DOHH2 (cell line): ENCODE measurements around the gene DGAT2.
"Not testable (repeated sequence)": the region's sequence is repeated elsewhere in the genome, so short reads cannot be mapped to it uniquely, and the experiment has no call there.

ENCODE experiments used
- H3F3A ChIP-seq: fragments of 200-600 bp; sonication (generic), shearing (Covaris generic); 2 replicates; pipeline ENCODE4 v1.6.0; 2016; ENCODE audit warnings: antibody characterized with exemption, mild to moderate bottlenecking; ENCODE audit not compliant: control insufficient read depth, insufficient read depth
- H3K27ac ChIP-seq: fragments of 200-600 bp; sonication (generic); 2 replicates; pipeline ENCODE4 v1.5.1; 2014; ENCODE audit warnings: low read depth, mild to moderate bottlenecking, low read length, moderate library complexity
- H3K27me3 ChIP-seq: fragments of 200-600 bp; sonication (generic); 2 replicates; pipeline ENCODE4 v1.6.1; 2014; ENCODE audit warnings: mild to moderate bottlenecking, low read length, mixed read lengths; ENCODE audit not compliant: control insufficient read depth
- H3K36me3 ChIP-seq: fragments of 200-600 bp; sonication (generic); 2 replicates; pipeline ENCODE4 v1.6.1; 2014; ENCODE audit warnings: mild to moderate bottlenecking, low read length, moderate library complexity, mixed read lengths; ENCODE audit not compliant: control insufficient read depth
- H3K4me1 ChIP-seq: fragments of 200-600 bp; sonication (generic); 2 replicates; pipeline ENCODE4 v1.6.1; 2014; ENCODE audit warnings: mild to moderate bottlenecking, low read length, mixed read lengths; ENCODE audit not compliant: control insufficient read depth
- H3K4me2 ChIP-seq: fragments of 200-600 bp; sonication (generic); 2 replicates; pipeline ENCODE4 v1.6.0; 2014; ENCODE audit warnings: mild to moderate bottlenecking, low read length, moderate library complexity
- H3K4me3 ChIP-seq: fragments of 200-600 bp; sonication (generic); 2 replicates; pipeline ENCODE4 v1.5.1; 2014; ENCODE audit warnings: mild to moderate bottlenecking, low read length, mixed read lengths
- H3K79me2 ChIP-seq: fragments of 200-600 bp; sonication (generic); 2 replicates; pipeline ENCODE4 v1.6.1; 2014; ENCODE audit warnings: mild to moderate bottlenecking, low read length, mixed read lengths; ENCODE audit not compliant: control insufficient read depth
- H3K9me2 ChIP-seq: fragments of 200-600 bp; sonication (generic); replicated peaks from 2 replicates; pipeline ENCODE4 v1.6.1; 2014; ENCODE audit warnings: mild to moderate bottlenecking, low read length, mixed read lengths; ENCODE audit not compliant: control insufficient read depth
- H3K9me3 ChIP-seq: fragments of 200-600 bp; sonication (generic); 2 replicates; pipeline ENCODE4 v1.6.1; 2014; ENCODE audit warnings: antibody characterized with exemption, low read length, mixed read lengths; ENCODE audit not compliant: control insufficient read depth, insufficient read depth
- H4K20me1 ChIP-seq: fragments of 200-600 bp; sonication (generic); 2 replicates; pipeline ENCODE4 v1.6.0; 2014; ENCODE audit warnings: low read depth, mild to moderate bottlenecking, antibody characterized with exemption, low read length, moderate library complexity; ENCODE audit not compliant: control insufficient read depth, insufficient read depth
- EZH2phosphoT487 ChIP-seq: fragments of 200-600 bp; sonication (generic); IDR thresholded peaks from 2 replicates; pipeline ENCODE4 v1.6.1; 2017; ENCODE audit warnings: borderline replicate concordance, mild to moderate bottlenecking, antibody characterized with exemption, low read length, moderate library complexity, mixed read lengths
- TF ChIP-seq, protein P1 (sequence below): fragments of 200-600 bp; sonication (generic); IDR thresholded peaks from one replicate; pipeline ENCODE4 v1.5.1; 2014; ENCODE audit warnings: antibody characterized with exemption, mild to moderate bottlenecking, low read depth, low read length; ENCODE audit not compliant: poor library complexity, severe bottlenecking

The DGAT2 gene

DNA sequence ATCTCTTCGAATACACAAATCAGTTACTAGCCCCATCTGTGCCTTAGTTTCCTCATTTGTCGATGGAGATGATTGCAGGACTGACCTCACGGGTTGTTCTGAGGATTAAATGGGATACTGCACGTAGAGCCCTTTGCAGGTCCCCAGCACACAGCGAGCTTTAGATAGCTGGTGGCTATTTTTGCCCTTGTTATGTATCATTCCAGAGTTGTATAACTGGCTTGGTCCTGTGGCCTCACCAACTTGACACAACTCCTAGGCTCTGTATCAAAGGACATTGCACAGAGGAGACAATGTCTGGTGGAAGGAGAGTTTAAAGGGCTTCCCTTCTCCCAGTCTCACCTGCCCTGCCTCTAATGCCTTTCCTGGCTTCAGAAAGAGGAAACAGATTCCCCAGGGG lies 22.8 kb upstream of the DGAT2 start:
- Histone ChIP-seq H4K20me1 (no peaks in the 10 kb centered on the region), H3K36me3 (no peaks in the 10 kb centered on the region), H3K9me2 (no peaks in the 10 kb centered on the region), H3F3A (no peaks in the 10 kb centered on the region), H3K27ac (no peak overlapping the region), H3K27me3 (peaks cover 31% of the 10 kb centered on the region), H3K4me1 (no peaks in the 10 kb centered on the region), H3K4me3 (no peak overlapping the region), H3K9me3 (no peaks in the 10 kb centered on the region), H3K4me2 (no peak overlapping the region), H3K79me2 (no peaks in the 10 kb centered on the region)
- TF ChIP-seq EZH2phosphoT487 = no peak
- TF ChIP-seq, protein P1, sequence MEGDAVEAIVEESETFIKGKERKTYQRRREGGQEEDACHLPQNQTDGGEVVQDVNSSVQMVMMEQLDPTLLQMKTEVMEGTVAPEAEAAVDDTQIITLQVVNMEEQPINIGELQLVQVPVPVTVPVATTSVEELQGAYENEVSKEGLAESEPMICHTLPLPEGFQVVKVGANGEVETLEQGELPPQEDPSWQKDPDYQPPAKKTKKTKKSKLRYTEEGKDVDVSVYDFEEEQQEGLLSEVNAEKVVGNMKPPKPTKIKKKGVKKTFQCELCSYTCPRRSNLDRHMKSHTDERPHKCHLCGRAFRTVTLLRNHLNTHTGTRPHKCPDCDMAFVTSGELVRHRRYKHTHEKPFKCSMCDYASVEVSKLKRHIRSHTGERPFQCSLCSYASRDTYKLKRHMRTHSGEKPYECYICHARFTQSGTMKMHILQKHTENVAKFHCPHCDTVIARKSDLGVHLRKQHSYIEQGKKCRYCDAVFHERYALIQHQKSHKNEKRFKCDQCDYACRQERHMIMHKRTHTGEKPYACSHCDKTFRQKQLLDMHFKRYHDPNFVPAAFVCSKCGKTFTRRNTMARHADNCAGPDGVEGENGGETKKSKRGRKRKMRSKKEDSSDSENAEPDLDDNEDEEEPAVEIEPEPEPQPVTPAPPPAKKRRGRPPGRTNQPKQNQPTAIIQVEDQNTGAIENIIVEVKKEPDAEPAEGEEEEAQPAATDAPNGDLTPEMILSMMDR = no peak

GRCh38 chr11:75748729-75749273 lies 19.8 kb upstream of the DGAT2 start:
- H3F3A ChIP-seq, H3K4me2 ChIP-seq, H3K9me2 ChIP-seq, H4K20me1 ChIP-seq, H3K9me3 ChIP-seq, H3K79me2 ChIP-seq, H3K27ac ChIP-seq, H3K4me3 ChIP-seq, H3K36me3 ChIP-seq, H3K4me1 ChIP-seq: not testable (repeated sequence)
- peaks cover 22% of the 10 kb centered on the region for H3K27me3 ChIP-seq

DNA sequence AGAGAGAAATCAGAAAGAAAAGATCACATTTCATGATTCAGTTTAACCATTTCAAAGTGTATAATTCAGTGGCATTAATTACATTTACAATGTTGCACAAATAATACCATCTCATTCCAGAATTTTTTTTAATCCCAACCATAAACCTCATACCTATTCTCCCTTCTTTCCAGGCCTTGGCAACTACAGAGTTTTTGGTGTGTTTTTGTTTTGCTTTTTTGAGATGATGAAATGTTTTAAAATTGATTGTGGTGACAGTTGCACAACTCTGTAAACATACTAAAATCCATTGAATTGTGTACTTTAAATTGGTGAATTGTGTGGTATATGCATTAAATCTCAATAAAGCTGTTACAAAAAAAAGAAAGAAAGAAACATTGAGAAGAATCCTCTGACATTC lies 13.6 kb upstream of the DGAT2 start:
- H3F3A ChIP-seq, H3K4me2 ChIP-seq, H3K4me3 ChIP-seq, H3K79me2 ChIP-seq, H3K4me1 ChIP-seq, H3K36me3 ChIP-seq, H3K27ac ChIP-seq, H4K20me1 ChIP-seq, H3K9me3 ChIP-seq, H3K9me2 ChIP-seq, H3K27me3 ChIP-seq: not testable (repeated sequence)

GRCh38 chr11:75757651-75758050 lies 10.9 kb upstream of the DGAT2 start:
- H3F3A ChIP-seq = no peaks in the 10 kb centered on the region
- no peaks in the 10 kb centered on the region for H3K36me3 ChIP-seq
- H3K9me3 ChIP-seq = no peaks in the 10 kb centered on the region
- H3K27ac ChIP-seq = no peak overlapping the region
- H4K20me1 ChIP-seq = no peaks in the 10 kb centered on the region
- no peak for TF ChIP-seq EZH2phosphoT487
- TF ChIP-seq, protein P1 = no peak
- no peaks in the 10 kb centered on the region for H3K4me1 ChIP-seq
- no peaks in the 10 kb centered on the region for H3K9me2 ChIP-seq
- H3K27me3 ChIP-seq = 0 out of 2 replicates have a peak, but pooled peaks cover 3% of the 10 kb centered on the region
- no peak overlapping the region for H3K4me2 ChIP-seq
- no peak overlapping the region for H3K4me3 ChIP-seq
- no peaks in the 10 kb centered on the region for H3K79me2 ChIP-seq
